HG03175 (cell line): ENCODE results near the gene CCL8.
"Not testable (repeated sequence)": the region's sequence is repeated elsewhere in the genome, so short reads cannot be mapped to it uniquely, and the experiment has no call there.

Experiments used
- ATAC-seq: cut with Tn5 transposase; IDR thresholded peaks from one replicate; pipeline ENCODE4 v1.9.1; 2021; ENCODE audit warnings: mild to moderate bottlenecking, moderate library complexity; ENCODE audit not compliant: unreplicated experiment

The CCL8 gene

GRCh38 chr17:34313164-34313563, 6.1 kb upstream of the CCL8 start:
- no peak for ATAC-seq

- no peak for ATAC-seq
Measured at GRCh38 chr17:34314279-34314678, 5.0 kb upstream of the CCL8 start.

- no peak for ATAC-seq
Measured at GRCh38 chr17:34318474-34318873, 761 bp upstream of the CCL8 start.

- ATAC-seq = no peak
Measured at GRCh38 chr17:34321964-34322363, 2.7 kb downstream of the CCL8 start.

- ATAC-seq = not testable (repeated sequence)
Measured at GRCh38 chr17:34327580-34327979, 8.3 kb downstream of the CCL8 start.

- ATAC-seq = no peak
Measured at GRCh38 chr17:34337701-34338100, 18.5 kb downstream of the CCL8 start.

- ATAC-seq = no peak
Measured at GRCh38 chr17:34339138-34339770, 20.0 kb downstream of the CCL8 start.

- no peak for ATAC-seq
Measured at GRCh38 chr17:34341916-34342315, 22.7 kb downstream of the CCL8 start.

- ATAC-seq = no peak
Measured at GRCh38 chr17:34347063-34347462, 27.8 kb downstream of the CCL8 start.

- ATAC-seq = no peak
Measured at GRCh38 chr17:34349751-34350150, 30.5 kb downstream of the CCL8 start.

GRCh38 chr17:34351096-34351495, 31.9 kb downstream of the CCL8 start:
- ATAC-seq = no peak

GRCh38 chr17:34352191-34352590, 33.0 kb downstream of the CCL8 start:
- ATAC-seq = no peak

GRCh38 chr17:34354637-34355036, 35.4 kb downstream of the CCL8 start:
- ATAC-seq = no peak

- no peak for ATAC-seq
Measured at GRCh38 chr17:34356194-34356593, 37.0 kb downstream of the CCL8 start, which contains the start of gene CCL13. Gene CCL13, plus strand, starts transcription at chr17:34356480. Its CDS starts 47 bp downstream, at chr17:34356527.

GRCh38 chr17:34357398-34357797, 38.2 kb downstream of the CCL8 start:
- no peak for ATAC-seq

- no peak for ATAC-seq
Measured at GRCh38 chr17:34358631-34359030, 39.4 kb downstream of the CCL8 start.

- no peak for ATAC-seq
Measured at GRCh38 chr17:34360601-34361270, 41.5 kb downstream of the CCL8 start.

- ATAC-seq = peak; percentile 77
Measured at GRCh38 chr17:34361478-34362061, 42.3 kb downstream of the CCL8 start.

GRCh38 chr17:34363183-34363661, 44.0 kb downstream of the CCL8 start, which contains the start of gene CCL1:
Gene CCL1, minus strand, starts transcription at chr17:34363233. Its CDS starts 72 bp downstream, at chr17:34363161.
- no peak for ATAC-seq

GRCh38 chr17:34364751-34365150, 45.5 kb downstream of the CCL8 start:
- no peak for ATAC-seq

GRCh38 chr17:34365340-34365739, 46.1 kb downstream of the CCL8 start:
- no peak for ATAC-seq

GRCh38 chr17:34366010-34366409, 46.8 kb downstream of the CCL8 start:
- no peak for ATAC-seq
